Germinal center (tissue), 1 donor: ENCODE data around the gene PGAP1.

Experiments used
- DNase-seq: peaks from one replicate; pipeline ENCODE4 v3.0.0; 2012; ENCODE audit warnings: mixed read lengths, low spot score

PGAP1 gene, protein sequence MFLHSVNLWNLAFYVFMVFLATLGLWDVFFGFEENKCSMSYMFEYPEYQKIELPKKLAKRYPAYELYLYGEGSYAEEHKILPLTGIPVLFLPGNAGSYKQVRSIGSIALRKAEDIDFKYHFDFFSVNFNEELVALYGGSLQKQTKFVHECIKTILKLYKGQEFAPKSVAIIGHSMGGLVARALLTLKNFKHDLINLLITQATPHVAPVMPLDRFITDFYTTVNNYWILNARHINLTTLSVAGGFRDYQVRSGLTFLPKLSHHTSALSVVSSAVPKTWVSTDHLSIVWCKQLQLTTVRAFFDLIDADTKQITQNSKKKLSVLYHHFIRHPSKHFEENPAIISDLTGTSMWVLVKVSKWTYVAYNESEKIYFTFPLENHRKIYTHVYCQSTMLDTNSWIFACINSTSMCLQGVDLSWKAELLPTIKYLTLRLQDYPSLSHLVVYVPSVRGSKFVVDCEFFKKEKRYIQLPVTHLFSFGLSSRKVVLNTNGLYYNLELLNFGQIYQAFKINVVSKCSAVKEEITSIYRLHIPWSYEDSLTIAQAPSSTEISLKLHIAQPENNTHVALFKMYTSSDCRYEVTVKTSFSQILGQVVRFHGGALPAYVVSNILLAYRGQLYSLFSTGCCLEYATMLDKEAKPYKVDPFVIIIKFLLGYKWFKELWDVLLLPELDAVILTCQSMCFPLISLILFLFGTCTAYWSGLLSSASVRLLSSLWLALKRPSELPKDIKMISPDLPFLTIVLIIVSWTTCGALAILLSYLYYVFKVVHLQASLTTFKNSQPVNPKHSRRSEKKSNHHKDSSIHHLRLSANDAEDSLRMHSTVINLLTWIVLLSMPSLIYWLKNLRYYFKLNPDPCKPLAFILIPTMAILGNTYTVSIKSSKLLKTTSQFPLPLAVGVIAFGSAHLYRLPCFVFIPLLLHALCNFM

GRCh38 chr2:196926562-196927375 is at the start of gene PGAP1:
TSS of gene PGAP1 (minus strand) at chr2:196926707. CDS start at chr2:196926616, 91 bp downstream.
- peak; percentile 91 for DNase-seq

DNA sequence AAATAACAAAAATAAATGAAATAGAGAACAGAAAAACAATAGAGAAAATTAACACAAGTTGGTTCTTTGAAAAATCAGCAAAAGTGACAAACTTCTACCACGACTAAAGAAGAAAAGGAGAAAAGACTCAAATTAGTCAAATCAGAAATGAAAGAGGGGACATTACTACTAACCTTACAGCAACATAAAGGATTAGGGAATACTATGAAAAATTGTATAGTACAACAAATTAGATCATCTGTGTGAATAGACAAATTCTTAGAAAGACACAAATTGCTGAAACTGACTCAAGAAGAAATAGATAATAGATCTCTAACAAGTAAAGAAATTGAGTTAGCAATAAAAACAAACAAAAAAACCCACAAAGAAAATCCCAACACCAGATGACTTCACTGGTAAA is 48.5 kb upstream of the PGAP1 start:
- DNase-seq, result no peak

DNA sequence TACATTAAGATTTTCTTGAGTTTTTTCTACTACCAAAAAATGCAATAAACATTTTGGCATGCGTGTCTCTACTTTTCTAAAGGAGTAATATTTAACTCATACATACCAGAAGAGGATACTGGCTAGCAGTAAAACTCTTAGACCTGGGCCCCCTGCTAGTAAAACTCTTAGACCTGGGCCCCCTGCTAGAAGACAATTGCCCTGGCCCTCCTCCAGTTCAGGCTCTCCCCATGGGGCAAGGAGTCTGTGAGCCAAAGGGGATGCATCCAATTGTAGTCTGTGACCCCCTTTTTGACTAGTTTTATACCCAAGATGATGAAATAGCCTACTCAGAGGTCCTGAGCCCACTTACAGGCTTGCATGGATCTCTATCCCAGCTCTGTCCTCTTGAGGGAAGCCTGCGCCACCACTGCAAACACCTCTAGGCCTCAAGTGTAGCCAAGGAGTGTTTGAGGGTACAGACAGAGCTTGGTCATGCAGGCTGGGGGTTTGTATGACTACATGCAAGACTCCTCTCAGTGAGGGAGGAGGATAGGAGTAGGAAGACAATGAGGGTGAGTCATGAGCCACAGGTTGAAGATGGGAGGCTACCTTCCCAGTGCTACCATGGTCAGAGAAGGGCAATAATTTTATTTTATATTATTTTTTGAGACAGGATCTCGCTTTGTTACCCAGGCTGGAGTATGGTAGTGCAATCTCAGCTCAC is 45.2 kb upstream of the PGAP1 start:
- no peak for DNase-seq

- no peak for DNase-seq
Measured at GRCh38 chr2:196970099-196970498, 43.6 kb upstream of the PGAP1 start.

DNA sequence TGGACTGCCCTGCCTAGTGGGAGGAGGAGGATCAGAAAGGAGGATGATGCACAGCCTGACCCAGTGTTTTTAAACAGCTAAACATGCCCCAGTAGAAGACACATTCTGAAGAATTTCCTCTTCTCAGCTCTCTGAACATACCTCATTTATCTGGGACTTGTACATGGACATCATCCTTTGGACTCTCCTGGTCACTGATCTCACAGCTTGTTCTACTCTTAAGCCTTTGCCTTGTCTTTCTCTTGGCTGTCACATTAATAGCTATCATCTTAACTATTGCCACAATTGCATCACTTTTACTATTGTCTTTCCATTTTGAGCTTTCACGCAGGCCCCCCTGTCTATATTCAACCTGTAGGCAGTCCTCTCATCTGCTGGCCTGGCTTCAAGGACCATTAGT is 42.0 kb upstream of the PGAP1 start:
- no peak for DNase-seq

GRCh38 chr2:196967775-196968174 is 41.3 kb upstream of the PGAP1 start:
- DNase-seq, result no peak

- no peak for DNase-seq
Measured at GRCh38 chr2:196967116-196967515, 40.6 kb upstream of the PGAP1 start.

- no peak for DNase-seq
Measured at GRCh38 chr2:196966061-196966460, 39.6 kb upstream of the PGAP1 start.

DNA sequence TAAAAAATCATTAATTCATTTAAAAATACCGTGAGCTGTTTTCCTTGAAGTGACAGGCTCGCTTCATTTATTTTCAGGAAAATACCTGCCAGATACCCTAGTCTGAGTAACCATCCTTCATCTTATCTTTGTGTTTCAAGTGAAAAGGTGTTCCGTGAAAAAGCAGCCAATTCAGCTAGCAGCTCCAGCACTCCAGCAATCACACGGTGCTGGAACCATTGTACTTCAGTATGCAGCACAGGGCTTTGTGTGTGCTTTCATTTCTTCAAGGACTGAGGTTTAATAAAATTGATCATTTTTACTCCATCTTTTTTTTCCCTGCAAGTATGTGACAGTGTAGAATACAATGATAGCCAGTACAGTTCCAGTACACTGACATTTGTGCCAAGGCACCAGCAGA is 39.1 kb upstream of the PGAP1 start:
- DNase-seq, result no peak

DNA sequence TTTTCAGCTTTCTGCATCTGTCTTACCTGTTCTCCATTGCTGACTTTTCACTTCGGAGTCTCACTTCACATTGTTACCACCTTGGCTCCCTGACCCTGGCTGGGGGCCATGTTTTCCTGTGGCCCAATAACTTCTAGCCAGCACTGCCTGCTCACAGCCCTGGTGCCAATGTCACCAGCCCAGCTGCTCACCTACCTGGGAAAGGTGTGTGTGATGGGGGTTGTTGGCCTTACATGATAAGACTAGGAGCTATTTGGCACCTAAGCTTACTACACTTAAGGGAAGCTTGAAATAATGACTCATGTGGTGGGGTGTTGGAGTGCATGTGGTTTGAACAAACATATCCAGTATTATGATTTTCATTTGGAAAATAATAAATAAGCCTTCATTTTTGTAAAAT is 37.5 kb upstream of the PGAP1 start:
- DNase-seq, result no peak

DNA sequence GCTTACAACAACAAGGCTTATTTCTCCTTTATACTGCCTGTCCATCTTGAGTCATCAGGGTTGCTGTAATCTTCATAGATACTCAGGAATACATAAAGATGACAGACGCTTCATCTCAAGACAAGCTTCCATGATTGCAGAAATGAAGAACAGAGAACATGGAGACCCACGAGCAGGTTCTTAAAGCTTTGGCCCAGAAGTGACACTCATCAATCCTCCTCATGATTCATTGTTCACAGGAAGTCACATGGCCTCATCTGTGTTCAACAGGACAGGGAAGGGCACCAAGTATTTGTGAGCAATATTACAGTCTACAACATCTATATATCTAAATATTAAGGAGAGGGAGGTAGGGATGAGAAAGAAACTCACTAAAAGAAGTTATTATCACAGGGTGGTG is 36.5 kb upstream of the PGAP1 start:
- no peak for DNase-seq

- no peak for DNase-seq
Measured at GRCh38 chr2:196962325-196962724, 35.8 kb upstream of the PGAP1 start.

DNA sequence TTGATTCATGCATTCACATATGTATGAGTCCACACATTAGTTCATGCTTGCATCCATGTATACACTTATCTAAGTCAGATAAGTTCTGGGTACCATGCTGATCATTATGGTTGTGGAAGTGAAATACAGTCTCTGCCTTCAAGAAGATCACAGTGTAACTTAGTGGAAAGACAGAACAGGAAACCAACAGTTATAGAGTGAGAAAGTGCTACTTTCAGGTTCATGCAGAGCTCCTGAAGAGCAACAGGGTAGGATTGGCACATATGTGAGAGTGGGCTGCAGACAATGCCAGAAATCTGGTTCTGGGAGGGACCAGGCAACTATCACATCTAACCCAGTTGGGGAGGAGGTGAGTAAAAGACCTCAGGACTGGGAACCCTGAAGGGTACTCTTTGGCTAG is 35.4 kb upstream of the PGAP1 start:
- DNase-seq, result no peak

GRCh38 chr2:196959734-196960338 is 33.3 kb upstream of the PGAP1 start:
- DNase-seq, result no peak

DNA sequence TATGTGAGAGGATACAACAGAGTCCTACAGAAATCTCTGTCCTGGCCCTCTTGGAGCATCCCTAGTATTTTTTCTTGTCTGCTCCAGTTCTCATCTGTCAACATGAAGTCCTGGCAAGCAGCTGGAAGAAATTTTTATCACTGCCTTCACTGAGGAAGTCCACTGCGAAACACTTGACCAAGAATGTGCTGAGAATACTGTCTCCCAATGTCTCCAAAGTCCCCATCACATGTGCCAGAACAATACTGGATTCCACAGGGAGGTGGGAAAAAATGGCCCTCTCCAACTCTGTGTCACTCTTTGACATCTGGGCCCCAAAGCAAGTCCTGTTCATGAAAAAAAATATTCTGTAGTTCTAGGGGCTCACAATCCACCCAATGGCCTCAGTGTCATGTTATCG is 32.8 kb upstream of the PGAP1 start:
- no peak for DNase-seq

- no peak for DNase-seq
Measured at GRCh38 chr2:196957881-196958525, 31.5 kb upstream of the PGAP1 start.

- no peak for DNase-seq
Measured at GRCh38 chr2:196957442-196957841, 30.9 kb upstream of the PGAP1 start.

GRCh38 chr2:196956069-196956468 is 29.6 kb upstream of the PGAP1 start:
- DNase-seq, result no peak

DNA sequence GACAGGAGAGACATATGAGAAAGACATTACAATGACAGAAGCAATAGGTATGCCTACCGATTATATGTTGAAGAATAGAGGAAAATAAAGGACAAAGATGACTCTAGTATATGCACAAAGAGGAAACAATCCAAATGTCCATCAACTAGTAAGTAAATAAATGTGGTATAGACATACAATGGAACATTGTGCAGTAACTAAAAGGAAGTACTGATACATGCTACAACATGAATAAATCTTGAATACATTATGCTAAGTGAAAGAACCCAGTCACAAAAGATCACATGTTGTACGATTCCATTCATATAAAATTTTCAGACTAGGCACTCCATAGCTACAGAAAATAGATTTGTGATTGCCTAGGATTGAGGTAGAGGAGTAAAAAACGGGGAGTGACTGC is 28.5 kb upstream of the PGAP1 start:
- DNase-seq, result no peak

DNA sequence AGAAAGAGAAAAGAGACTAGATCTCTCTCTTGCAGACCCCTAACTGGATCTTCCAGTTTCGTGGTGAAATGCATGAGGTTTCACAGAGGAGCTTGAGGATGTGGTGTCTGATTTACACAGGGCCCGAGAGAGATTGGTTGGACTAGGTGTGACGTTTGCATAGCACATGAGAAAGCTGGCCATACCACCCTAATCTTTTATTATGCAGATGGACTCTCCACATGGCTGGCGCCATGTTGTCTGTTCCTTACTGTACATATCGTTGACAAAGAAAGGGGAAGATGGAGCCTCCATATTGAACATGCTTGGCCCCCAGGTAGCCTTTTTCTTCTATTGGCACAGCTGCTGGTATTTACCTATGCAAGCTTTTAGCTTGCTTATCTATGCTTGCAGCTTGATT is 27.5 kb upstream of the PGAP1 start:
- no peak for DNase-seq

DNA sequence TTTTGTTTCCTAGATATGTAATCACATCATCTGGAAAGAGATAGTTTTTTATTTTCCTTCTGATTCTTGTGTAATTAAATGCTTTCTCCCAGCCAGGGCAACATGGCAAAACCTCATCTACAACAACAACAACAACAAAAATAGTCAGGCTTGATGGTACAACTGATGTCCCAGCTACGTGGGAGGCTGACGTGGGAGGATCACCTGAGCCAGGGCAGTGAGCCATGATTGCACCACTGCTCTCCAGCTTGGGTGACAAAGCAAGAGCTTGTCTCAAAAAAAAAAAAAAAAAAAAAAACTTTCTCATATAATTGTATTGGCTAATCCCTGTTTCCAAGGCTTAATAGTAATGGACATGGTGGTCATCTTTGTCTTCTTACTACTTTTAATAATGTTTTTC is 26.4 kb upstream of the PGAP1 start:
- DNase-seq, result no peak
